H1 (cell line): ENCODE data around the gene TTR. TPM values are rescaled to one million over a fixed set of nuclear protein-coding genes. Genes with fewer than 3 reads are reported as not detected.

Experiments
- BRCA1 ChIP-seq: IDR thresholded peaks from 2 replicates; pipeline ENCODE4 v1.6.1; 2012; ENCODE audit warnings: low read depth, low read length, improper control_type of control experiment
- EGR1 ChIP-seq: IDR thresholded peaks from 2 replicates; pipeline ENCODE4 v1.6.1; 2011; ENCODE audit warnings: low read depth, low read length, borderline replicate concordance
- EZH2 ChIP-seq: fragments of 200-600 bp; sonication (generic); IDR thresholded peaks from 2 replicates; pipeline ENCODE4 v1.7.1; 2012; ENCODE audit warnings: low read depth, mild to moderate bottlenecking, moderate library complexity, low read length, inconsistent platforms; ENCODE audit not compliant: severe bottlenecking
- TAF1 ChIP-seq: IDR thresholded peaks from 2 replicates; pipeline ENCODE4 v1.6.1; 2011; ENCODE audit warnings: mild to moderate bottlenecking, low read depth, low read length
- YY1 ChIP-seq: IDR thresholded peaks from 2 replicates; pipeline ENCODE4 v1.6.1; 2011; ENCODE audit warnings: low read depth, mild to moderate bottlenecking, low read length
- polyA plus RNA-seq, 7 experiments: library from polyadenylated mRNA; depleted of rRNA in 3 of 7; stranded (reverse) in 5 of 7; unstranded in 2 of 7; fragments of >200 nt in 5 of 7; fragments of 200-250 nt in 2 of 7; gene quantifications; 1 replicate in 5 of 7; 2 replicates in 1 of 7; 4 replicates in 1 of 7; pipeline versions ENCODE4 v1.2.1 to v1.2.3, GENCODE V29; 2011 to 2013; ENCODE audit warnings: missing spikeins in 2 of 7, mixed read lengths in 2 of 7
- total RNA-seq: library from RNA; stranded (reverse); fragmentation: NEBNext Ultra II Directional; extraction: Animal tissue kit (Norgen Biotek cat#: 25700); gene quantifications from 2 replicates; pipeline ENCODE4 v1.2.1, GENCODE V29; 2021
- TF ChIP-seq, protein P1 (sequence below): IDR thresholded peaks from 2 replicates; pipeline ENCODE4 v1.6.1; 2012; ENCODE audit warnings: inconsistent platforms

Gene TTR
- total and polyA plus RNA-seq, 2 of the 8 experiments (the other 6 are each of a cell fraction or from before 2014, with no cell fraction given), result not detected

- no peak for TF ChIP-seq TAF1
- no peak for TF ChIP-seq BRCA1
- no peak for TF ChIP-seq EGR1
- no peak for TF ChIP-seq YY1
- TF ChIP-seq, protein P1, sequence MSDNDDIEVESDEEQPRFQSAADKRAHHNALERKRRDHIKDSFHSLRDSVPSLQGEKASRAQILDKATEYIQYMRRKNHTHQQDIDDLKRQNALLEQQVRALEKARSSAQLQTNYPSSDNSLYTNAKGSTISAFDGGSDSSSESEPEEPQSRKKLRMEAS, result no peak
- no peak for TF ChIP-seq EZH2
- TF ChIP-seq, all 59 proteins: peak for 0
Observed at GRCh38 chr18:31591628-31592027, at the start of gene TTR (continued).
